ENCODE results near the gene OTX2. TPM values are rescaled to one million over a fixed set of nuclear protein-coding genes. Genes with fewer than 3 reads are reported as not detected.

The OTX2 gene
- total RNA-seq, 1 experiment from 2014 or later, result not detected

- Histone ChIP-seq H3K9me3 (ENCODE audit: control insufficient read depth, insufficient read depth, low read depth, low read length) (no peaks in the 10 kb centered on the region), H3K27ac (ENCODE audit: low read length) (no peak overlapping the region), H3K36me3 (ENCODE audit: control insufficient read depth, insufficient read depth, low read length) (no peaks in the 10 kb centered on the region), H3K4me1 (ENCODE audit: control insufficient read depth, insufficient read depth, low read length) (no peaks in the 10 kb centered on the region), H3K4me3 (ENCODE audit: low read depth in 2 of 2, low read length in 2 of 2) (no peak overlapping the region), H3K27me3 (ENCODE audit: control insufficient read depth, insufficient read depth, low read length) (no peaks in the 10 kb centered on the region; the same call in 1 of the 2 replicates)
- in situ Hi-C loops (cut with HindIII; ENCODE audit: low pct_unique_long_range_greater_than_20kb, low sequenced_read_pairs), result no loop called here
- no peak for TF ChIP-seq REST (IDR thresholded peaks at IDR 0.05; ENCODE audit: insufficient read depth in 1 of 2, low read depth in 2 of 2, low read length in 1 of 2)
- TF ChIP-seq POLR2AphosphoS5 (IDR thresholded peaks at IDR 0.05; ENCODE audit: low read depth, low read length), result no peak
- no peak for ATAC-seq
- BruUV-seq (replicated peaks), result no TSS peak
- CTCF ChIA-PET, result no interaction called here
- DNase-seq (ENCODE audit: low read depth, low spot score), result no peak
- intact Hi-C loops (cut with micrococcal nuclease; ENCODE audit: unreplicated experiment), result no loop called here
- POLR2A ChIA-PET, result no interaction called here
Observed at GRCh38 chr14:56808110-56808382, 2.2 kb downstream of the OTX2 start.

GRCh38 chr14:56807386-56808109, 2.7 kb downstream of the OTX2 start:
- CTCF ChIA-PET, result no interaction called here
- H3K4me1 ChIP-seq (ENCODE audit: control insufficient read depth, insufficient read depth, low read length), result no peaks in the 10 kb centered on the region
- ATAC-seq, result no peak
- H3K27ac ChIP-seq (ENCODE audit: low read length), result no peak overlapping the region
- H3K36me3 ChIP-seq (ENCODE audit: control insufficient read depth, insufficient read depth, low read length), result no peaks in the 10 kb centered on the region
- no peaks in the 10 kb centered on the region for H3K9me3 ChIP-seq (ENCODE audit: control insufficient read depth, insufficient read depth, low read depth, low read length)
- no TSS peak for BruUV-seq (replicated peaks)
- no peak for TF ChIP-seq CTCF (IDR thresholded peaks at IDR 0.05)
- no peak for TF ChIP-seq TCF7L2 (IDR thresholded peaks at IDR 0.05; ENCODE audit: low read depth, low read length)
- no peak for TF ChIP-seq REST (IDR thresholded peaks at IDR 0.05; ENCODE audit: insufficient read depth in 1 of 2, low read depth in 2 of 2, low read length in 1 of 2)
- no peak for TF ChIP-seq SIN3A (IDR thresholded peaks at IDR 0.05; ENCODE audit: borderline replicate concordance, insufficient read depth, low read depth, low read length)
- no peak for TF ChIP-seq POLR2AphosphoS5 (IDR thresholded peaks at IDR 0.05; ENCODE audit: low read depth, low read length)
- no peak overlapping the region for H3K4me3 ChIP-seq (ENCODE audit: low read depth in 2 of 2, low read length in 2 of 2)
- in situ Hi-C loops (cut with HindIII; ENCODE audit: low pct_unique_long_range_greater_than_20kb, low sequenced_read_pairs), result no loop called here
- DNase-seq (ENCODE audit: low read depth, low spot score), result no peak
- no peaks in the 10 kb centered on the region; the same call in 1 of the 2 replicates for H3K27me3 ChIP-seq (ENCODE audit: control insufficient read depth, insufficient read depth, low read length)
- intact Hi-C loops (cut with micrococcal nuclease; ENCODE audit: unreplicated experiment), result no loop called here
- POLR2A ChIA-PET, result no interaction called here

All from Panc1 (cell line).